PFSK-1 (cell line): ENCODE results near the gene MPST.

ENCODE experiments used
- POLR2AphosphoS5 ChIP-seq: IDR thresholded peaks from 2 replicates; pipeline ENCODE4 v1.6.1; 2012; ENCODE audit warnings: low read depth, mild to moderate bottlenecking, control low read depth, low read length, moderate library complexity
- SIN3A ChIP-seq: IDR thresholded peaks from 2 replicates; pipeline ENCODE4 v1.6.1; 2012; ENCODE audit warnings: mild to moderate bottlenecking, low read length, moderate library complexity, borderline replicate concordance; ENCODE audit not compliant: insufficient read depth
- TAF1 ChIP-seq: IDR thresholded peaks from 2 replicates; pipeline ENCODE4 v1.6.1; 2012; ENCODE audit warnings: low read length, control low read depth, borderline replicate concordance; ENCODE audit not compliant: insufficient read depth
- TF ChIP-seq, protein P1 (sequence below), 2 experiments: IDR thresholded peaks; 2 replicates each; pipeline versions ENCODE4 v1.6.1 to v1.8.0; 2011 to 2012; ENCODE audit warnings: low read depth in 2 of 2, low read length in 2 of 2, control low read depth in 1 of 2, inconsistent platforms in 1 of 2, mild to moderate bottlenecking in 1 of 2, moderate library complexity in 1 of 2; ENCODE audit not compliant: insufficient read depth in 1 of 2

DNA sequence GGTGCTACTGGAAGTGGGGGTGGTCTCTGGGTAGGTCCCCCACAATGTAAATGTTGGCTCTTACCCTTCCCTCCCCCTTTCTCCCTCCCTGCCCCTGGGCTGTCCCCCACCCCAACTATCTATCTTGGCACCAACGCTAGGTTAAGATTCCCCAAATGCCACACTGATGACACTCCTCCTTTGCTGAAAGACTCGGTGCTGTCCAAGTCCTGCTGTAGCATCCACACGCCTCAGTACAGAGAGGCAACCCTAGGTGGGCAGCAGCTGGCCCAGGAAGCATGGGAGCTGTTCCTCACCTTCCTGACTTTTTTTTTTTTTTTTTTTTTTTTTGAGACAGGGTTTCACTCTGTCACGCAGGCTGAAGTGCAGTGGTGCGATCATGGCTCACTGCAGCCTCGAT is 28.6 kb downstream of the MPST start:
- TF ChIP-seq, protein P1, sequence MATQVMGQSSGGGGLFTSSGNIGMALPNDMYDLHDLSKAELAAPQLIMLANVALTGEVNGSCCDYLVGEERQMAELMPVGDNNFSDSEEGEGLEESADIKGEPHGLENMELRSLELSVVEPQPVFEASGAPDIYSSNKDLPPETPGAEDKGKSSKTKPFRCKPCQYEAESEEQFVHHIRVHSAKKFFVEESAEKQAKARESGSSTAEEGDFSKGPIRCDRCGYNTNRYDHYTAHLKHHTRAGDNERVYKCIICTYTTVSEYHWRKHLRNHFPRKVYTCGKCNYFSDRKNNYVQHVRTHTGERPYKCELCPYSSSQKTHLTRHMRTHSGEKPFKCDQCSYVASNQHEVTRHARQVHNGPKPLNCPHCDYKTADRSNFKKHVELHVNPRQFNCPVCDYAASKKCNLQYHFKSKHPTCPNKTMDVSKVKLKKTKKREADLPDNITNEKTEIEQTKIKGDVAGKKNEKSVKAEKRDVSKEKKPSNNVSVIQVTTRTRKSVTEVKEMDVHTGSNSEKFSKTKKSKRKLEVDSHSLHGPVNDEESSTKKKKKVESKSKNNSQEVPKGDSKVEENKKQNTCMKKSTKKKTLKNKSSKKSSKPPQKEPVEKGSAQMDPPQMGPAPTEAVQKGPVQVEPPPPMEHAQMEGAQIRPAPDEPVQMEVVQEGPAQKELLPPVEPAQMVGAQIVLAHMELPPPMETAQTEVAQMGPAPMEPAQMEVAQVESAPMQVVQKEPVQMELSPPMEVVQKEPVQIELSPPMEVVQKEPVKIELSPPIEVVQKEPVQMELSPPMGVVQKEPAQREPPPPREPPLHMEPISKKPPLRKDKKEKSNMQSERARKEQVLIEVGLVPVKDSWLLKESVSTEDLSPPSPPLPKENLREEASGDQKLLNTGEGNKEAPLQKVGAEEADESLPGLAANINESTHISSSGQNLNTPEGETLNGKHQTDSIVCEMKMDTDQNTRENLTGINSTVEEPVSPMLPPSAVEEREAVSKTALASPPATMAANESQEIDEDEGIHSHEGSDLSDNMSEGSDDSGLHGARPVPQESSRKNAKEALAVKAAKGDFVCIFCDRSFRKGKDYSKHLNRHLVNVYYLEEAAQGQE (IDR thresholded peaks at IDR 0.05; ENCODE audit: insufficient read depth in 1 of 2, low read depth in 2 of 2, low read length in 2 of 2): no peak
- TF ChIP-seq POLR2AphosphoS5: no peak
- no peak for TF ChIP-seq SIN3A
- no peak for TF ChIP-seq TAF1
